Measurements from ENCODE around the gene MYB. TPM values are rescaled to one million over a fixed set of nuclear protein-coding genes. Genes with fewer than 3 reads are reported as not detected.
A peak's percentile ranks its signal among the peaks of the same experiment; 100 is the strongest.
"Not testable (repeated sequence)": the region's sequence is repeated elsewhere in the genome, so short reads cannot be mapped to it uniquely, and the experiment has no call there.

Gene MYB
- polyA plus RNA-seq, 1 experiment, result 0.06 TPM

DNA sequence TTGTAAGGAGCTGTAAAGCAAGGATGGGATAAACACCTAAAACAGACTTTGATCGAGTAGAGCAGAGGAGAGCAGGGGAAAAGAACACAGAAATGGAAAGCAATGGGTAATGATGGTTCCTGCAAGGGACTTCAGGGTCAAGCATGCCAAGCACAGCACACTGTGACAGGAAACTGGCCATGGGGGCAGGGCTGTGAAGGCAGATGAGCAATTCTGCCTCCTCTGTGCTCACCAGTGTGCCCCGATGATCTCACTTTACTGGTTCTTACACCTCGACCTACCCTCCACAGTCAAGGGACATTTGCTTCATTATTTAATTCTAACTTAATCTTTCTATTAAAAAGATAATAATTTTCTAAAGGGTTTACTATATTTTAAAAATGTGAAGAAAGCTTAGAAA, 21.6 kb upstream of the MYB start:
- TF ChIP-seq, protein P1, sequence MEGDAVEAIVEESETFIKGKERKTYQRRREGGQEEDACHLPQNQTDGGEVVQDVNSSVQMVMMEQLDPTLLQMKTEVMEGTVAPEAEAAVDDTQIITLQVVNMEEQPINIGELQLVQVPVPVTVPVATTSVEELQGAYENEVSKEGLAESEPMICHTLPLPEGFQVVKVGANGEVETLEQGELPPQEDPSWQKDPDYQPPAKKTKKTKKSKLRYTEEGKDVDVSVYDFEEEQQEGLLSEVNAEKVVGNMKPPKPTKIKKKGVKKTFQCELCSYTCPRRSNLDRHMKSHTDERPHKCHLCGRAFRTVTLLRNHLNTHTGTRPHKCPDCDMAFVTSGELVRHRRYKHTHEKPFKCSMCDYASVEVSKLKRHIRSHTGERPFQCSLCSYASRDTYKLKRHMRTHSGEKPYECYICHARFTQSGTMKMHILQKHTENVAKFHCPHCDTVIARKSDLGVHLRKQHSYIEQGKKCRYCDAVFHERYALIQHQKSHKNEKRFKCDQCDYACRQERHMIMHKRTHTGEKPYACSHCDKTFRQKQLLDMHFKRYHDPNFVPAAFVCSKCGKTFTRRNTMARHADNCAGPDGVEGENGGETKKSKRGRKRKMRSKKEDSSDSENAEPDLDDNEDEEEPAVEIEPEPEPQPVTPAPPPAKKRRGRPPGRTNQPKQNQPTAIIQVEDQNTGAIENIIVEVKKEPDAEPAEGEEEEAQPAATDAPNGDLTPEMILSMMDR (IDR thresholded peaks at IDR 0.05; ENCODE audit: insufficient read depth, low read depth, low read length), result no peak
- Histone ChIP-seq H3K27me3 (ENCODE audit: control insufficient read depth, insufficient read depth, low read length) (no peaks in the 10 kb centered on the region), H3K36me3 (ENCODE audit: control insufficient read depth, insufficient read depth, low read length) (no peaks in the 10 kb centered on the region), H3K4me3 (ENCODE audit: low read depth, low read length) (no peak overlapping the region)
- CTCF ChIA-PET, result interaction anchor here (0.9 to 1.5 kb wide), 3 partner anchors 10 to 15 kb away, joined by 3 to 4 read pairs (median 3); no protein-coding TSS in a partner anchor
- POLR2A ChIA-PET, result interaction anchor here (0.6 kb wide), 1 partner anchor 131 kb away, joined by 6 read pairs; no protein-coding TSS in a partner anchor
- no peak for DNase-seq (ENCODE audit: low read depth)

DNA sequence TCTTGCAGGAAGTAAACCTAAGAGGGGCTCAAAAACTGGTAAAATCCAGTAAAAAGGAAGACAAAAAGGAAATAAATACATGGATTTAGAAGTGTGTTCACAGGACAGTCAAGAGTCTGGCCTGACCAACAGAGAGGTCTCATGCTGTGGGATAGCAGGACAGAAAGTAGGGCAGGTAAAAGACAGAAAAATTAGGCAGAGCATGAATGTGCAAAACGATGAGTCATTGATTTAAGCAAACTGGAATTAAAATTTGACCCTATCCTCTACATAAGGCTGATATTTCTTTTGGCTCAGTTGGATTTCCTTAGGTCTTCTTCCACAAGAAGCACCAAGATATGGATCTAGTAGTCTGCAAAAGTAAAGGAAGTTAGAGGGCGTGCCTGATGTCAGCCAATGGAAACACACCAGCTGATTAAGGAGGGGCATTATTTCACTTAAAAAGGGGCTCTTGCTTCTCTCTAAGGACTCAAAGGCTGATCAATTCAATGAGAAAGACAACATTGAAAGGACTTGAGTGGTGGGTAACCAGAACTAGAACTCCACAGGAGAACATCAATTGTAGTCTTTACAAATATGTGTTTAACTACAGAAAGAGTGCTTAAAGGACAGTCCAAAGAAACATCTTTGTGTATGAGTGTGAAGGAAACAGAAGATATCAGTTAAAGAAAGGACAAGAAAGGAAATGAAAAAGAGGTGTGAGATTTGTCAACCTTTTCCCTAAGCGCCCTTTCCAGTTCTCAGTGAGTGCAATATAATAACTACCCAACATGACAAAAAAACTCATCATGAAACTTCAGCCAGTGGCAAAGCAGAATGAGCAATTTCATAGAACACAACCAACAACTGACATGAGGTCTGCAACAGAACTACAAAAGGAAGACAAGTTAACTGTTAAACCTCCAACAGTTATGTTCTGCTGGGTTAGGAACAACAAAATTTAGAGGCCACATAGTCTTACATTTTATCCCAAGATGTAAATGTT, 19.4 kb upstream of the MYB start:
- ChIA-PET POLR2A (no interaction called here), CTCF (interaction anchor here (0.6 to 1.3 kb wide), 4 partner anchors 8 to 257 kb away, joined by 3 to 4 read pairs (median 4); no protein-coding TSS in a partner anchor)
- TF ChIP-seq, protein P1 (IDR thresholded peaks at IDR 0.05; ENCODE audit: insufficient read depth, low read depth, low read length), result no peak
- Histone ChIP-seq H3K27me3 (ENCODE audit: control insufficient read depth, insufficient read depth, low read length) (no peaks in the 10 kb centered on the region), H3K36me3 (ENCODE audit: control insufficient read depth, insufficient read depth, low read length) (no peaks in the 10 kb centered on the region), H3K4me3 (ENCODE audit: low read depth, low read length) (no peak overlapping the region)
- no peak for DNase-seq (ENCODE audit: low read depth)

DNA sequence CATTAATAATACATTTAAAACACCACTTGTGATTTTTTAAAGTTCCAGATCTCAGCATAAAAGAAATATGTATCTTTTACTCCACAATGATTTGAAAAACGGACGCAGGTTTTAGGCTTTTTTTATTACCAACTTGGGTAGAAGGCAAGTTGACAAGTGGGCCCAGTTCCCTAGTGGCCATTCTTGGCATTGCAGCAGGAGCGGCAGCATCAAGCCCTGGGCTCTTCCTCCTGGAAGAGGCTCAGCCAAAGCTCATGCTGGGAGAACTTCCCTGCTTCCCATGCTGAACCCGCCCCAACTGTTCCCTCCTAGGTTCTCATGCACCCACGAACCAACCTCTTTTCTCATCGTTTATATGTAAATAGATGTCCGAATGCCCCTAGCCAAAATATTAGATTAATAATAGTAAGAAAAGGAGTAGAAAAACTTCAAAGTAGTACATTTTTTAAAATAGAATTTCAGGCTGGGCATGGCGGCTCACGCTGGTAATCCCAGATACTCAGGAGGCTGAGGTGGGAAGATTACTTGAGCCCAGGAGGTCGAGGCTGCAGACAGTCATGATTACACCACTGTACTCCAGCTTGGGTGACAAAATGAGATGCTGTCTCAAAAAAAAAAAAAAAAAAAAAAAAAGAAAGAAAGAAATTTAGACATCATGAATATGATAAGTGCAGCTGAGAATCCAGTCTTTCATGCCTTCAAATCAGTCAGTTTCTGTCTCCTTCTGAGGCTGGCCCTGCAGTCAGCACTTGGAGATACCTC, 18.2 kb upstream of the MYB start:
- TF ChIP-seq, protein P1 (IDR thresholded peaks at IDR 0.05; ENCODE audit: insufficient read depth, low read depth, low read length), result peak; percentile 69
- H3K36me3 ChIP-seq (ENCODE audit: control insufficient read depth, insufficient read depth, low read length), result no peaks in the 10 kb centered on the region
- POLR2A ChIA-PET, result no interaction called here
- no peak for DNase-seq (ENCODE audit: low read depth)
- CTCF ChIA-PET, result interaction anchor here (1.1 to 1.3 kb wide), 4 partner anchors 10 to 99 kb away, joined by 3 to 4 read pairs (median 4); no protein-coding TSS in a partner anchor
- no peaks in the 10 kb centered on the region for H3K27me3 ChIP-seq (ENCODE audit: control insufficient read depth, insufficient read depth, low read length)
- no peak overlapping the region for H3K4me3 ChIP-seq (ENCODE audit: low read depth, low read length)

DNA sequence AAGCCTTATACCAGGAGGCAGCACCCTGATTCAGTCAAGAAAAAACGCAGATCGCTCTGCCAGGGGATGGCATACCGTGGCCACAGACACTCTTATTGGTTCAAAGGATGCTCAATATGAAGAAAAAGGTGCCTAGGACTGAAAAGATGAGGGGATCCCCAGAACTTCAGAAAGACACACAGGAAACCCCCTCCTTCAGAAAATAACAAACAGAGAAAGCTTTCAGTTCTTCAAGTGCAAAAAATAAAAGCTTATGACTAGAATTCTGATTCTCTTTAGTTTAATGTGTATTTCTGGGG, 17.7 kb upstream of the MYB start:
- TF ChIP-seq, protein P1 (IDR thresholded peaks at IDR 0.05; ENCODE audit: insufficient read depth, low read depth, low read length), result no peak
- no peaks in the 10 kb centered on the region for H3K36me3 ChIP-seq (ENCODE audit: control insufficient read depth, insufficient read depth, low read length)
- ChIA-PET POLR2A (no interaction called here), CTCF (interaction anchor here (1.1 kb wide), 1 partner anchor 27 kb away, joined by 3 read pairs; no protein-coding TSS in a partner anchor)
- no peak overlapping the region for H3K4me3 ChIP-seq (ENCODE audit: low read depth, low read length)
- no peaks in the 10 kb centered on the region for H3K27me3 ChIP-seq (ENCODE audit: control insufficient read depth, insufficient read depth, low read length)
- DNase-seq (ENCODE audit: low read depth), result no peak

DNA sequence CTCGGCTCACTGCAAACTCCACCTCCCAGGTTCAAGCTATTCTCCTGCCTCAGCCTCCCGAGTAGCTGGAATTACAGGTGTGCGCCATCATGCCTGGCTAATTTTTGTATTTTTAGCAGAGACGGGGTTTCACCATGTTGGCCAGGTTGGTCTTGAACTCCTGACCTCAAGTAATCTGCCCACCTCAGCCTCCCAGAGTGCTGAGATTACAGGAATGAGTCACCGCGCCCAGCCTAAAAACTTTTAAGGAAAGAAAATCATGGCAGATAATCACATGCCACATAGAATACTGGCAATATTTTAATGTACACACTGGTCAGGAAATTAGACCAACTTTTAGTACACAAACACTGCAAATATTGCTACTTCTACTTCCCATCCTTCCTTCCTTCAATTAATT, 16.7 kb upstream of the MYB start:
- CTCF ChIA-PET; H3K36me3 ChIP-seq (ENCODE audit: control insufficient read depth, insufficient read depth, low read length); POLR2A ChIA-PET; DNase-seq (ENCODE audit: low read depth); H3K27me3 ChIP-seq (ENCODE audit: control insufficient read depth, insufficient read depth, low read length); H3K4me3 ChIP-seq (ENCODE audit: low read depth, low read length): not testable (repeated sequence)

All from BJ (cell line).